B cell (primary cell): ENCODE measurements around the gene SP3. TPM values are rescaled to one million over a fixed set of nuclear protein-coding genes. Genes with fewer than 3 reads are reported as not detected.

Experiments
- ATAC-seq: fragments of 200-7000 bp; cut with Tn5 transposase; one replicate; pipeline ENCODE4 v1.10.0; 2021; ENCODE audit warnings: low read depth, mild to moderate bottlenecking, moderate number of reproducible peaks, moderate library complexity
- CTCF ChIA-PET: fragments of 350-600 bp; sonication (Branson Sonifier 250); formaldehyde crosslinking; loops from one replicate; lab custom pipeline; 2021; ENCODE audit warnings: antibody characterized with exemption, inconsistent platforms; lab: Charles Lee
- POLR2A ChIA-PET: fragments of 350-600 bp; sonication (Branson Sonifier 250); formaldehyde crosslinking; loops from one replicate; lab custom pipeline; 2021; ENCODE audit warnings: antibody characterized with exemption; lab: Charles Lee
- DNase-seq: peaks from one replicate; pipeline ENCODE4 v3.0.0; 2013
- H2AFZ ChIP-seq: 2 replicates; pipeline ENCODE4 v1.6.1; 2012; ENCODE audit warnings: mild to moderate bottlenecking, low read depth, low read length; ENCODE audit not compliant: insufficient read depth, poor library complexity, severe bottlenecking
- H3K27ac ChIP-seq, 2 donors: 1 replicate in 1 of 2; 2 replicates in 1 of 2; pipeline ENCODE4 v1.5.1; 2012 to 2013; ENCODE audit warnings: low read length in 2 of 2, mild to moderate bottlenecking in 2 of 2, moderate library complexity in 1 of 2
- H3K27me3 ChIP-seq, 4 experiments: fragments of 200-600 bp in 1 of 4; sonication (generic) in 1 of 4; replicated peaks in 1 of 4; 1 replicate in 2 of 4; 2 replicates in 2 of 4; pipeline versions ENCODE4 v1.6.1 to v1.7.0; 2013 to 2016; ENCODE audit warnings: low read length in 3 of 4, mild to moderate bottlenecking in 2 of 4, mixed read lengths in 1 of 4, moderate library complexity in 1 of 4; ENCODE audit not compliant: insufficient read depth in 4 of 4, control insufficient read depth in 3 of 4; ENCODE audit errors: control extremely low read depth in 1 of 4
- H3K36me3 ChIP-seq, 2 experiments: replicated peaks in 1 of 2; 1 replicate in 1 of 2; 2 replicates in 1 of 2; pipeline versions ENCODE4 v1.6.1 to v1.7.1; 2013; ENCODE audit warnings: low read length in 1 of 2; ENCODE audit not compliant: insufficient read depth in 2 of 2, control insufficient read depth in 1 of 2; ENCODE audit errors: control extremely low read depth in 1 of 2, extremely low read depth in 1 of 2
- H3K4me1 ChIP-seq, 2 donors: fragments of 200-600 bp in 1 of 2; sonication (generic) in 1 of 2; 1 replicate in 1 of 2; 2 replicates in 1 of 2; pipeline versions ENCODE4 v1.5.1 to v1.6.1; 2013 to 2017; ENCODE audit warnings: low read length in 2 of 2; ENCODE audit not compliant: control insufficient read depth in 2 of 2, insufficient read depth in 2 of 2
- H3K4me2 ChIP-seq: replicated peaks from 2 replicates; pipeline ENCODE3; 2012; ENCODE audit warnings: mild to moderate bottlenecking, low read depth, low read length; ENCODE audit not compliant: poor library complexity, severe bottlenecking
- H3K4me3 ChIP-seq, 5 experiments: fragments of 200-600 bp in 1 of 5; sonication (generic) in 1 of 5; 1 replicate in 3 of 5; 2 replicates in 2 of 5; pipeline versions ENCODE4 v1.5.1 to v1.7.0; 2011 to 2016; ENCODE audit warnings: low read length in 4 of 5, mild to moderate bottlenecking in 4 of 5, low read depth in 2 of 5, control low read depth in 1 of 5, moderate library complexity in 1 of 5; ENCODE audit not compliant: insufficient read depth in 1 of 5; ENCODE audit errors: control extremely low read depth in 1 of 5, extremely low read depth in 1 of 5
- H3K79me2 ChIP-seq: fragments of 200-600 bp; sonication (generic); one replicate; pipeline ENCODE4 v1.6.0; 2016; ENCODE audit warnings: low read length; ENCODE audit not compliant: control insufficient read depth, insufficient read depth
- H3K9ac ChIP-seq: fragments of 200-600 bp; sonication (generic); 2 replicates; pipeline ENCODE4 v1.6.1; 2017; ENCODE audit warnings: mild to moderate bottlenecking, low read length, moderate library complexity
- H3K9me3 ChIP-seq, 3 donors: one replicate each; pipeline versions ENCODE4 v1.6.1 to v1.7.1; 2013; ENCODE audit warnings: low read length in 2 of 3; ENCODE audit not compliant: control insufficient read depth in 2 of 3, insufficient read depth in 1 of 3; ENCODE audit errors: control extremely low read depth in 1 of 3
- H4K20me1 ChIP-seq: 2 replicates; pipeline ENCODE4 v1.6.0; 2012; ENCODE audit warnings: mild to moderate bottlenecking, low read length; ENCODE audit not compliant: insufficient read depth, control insufficient read depth, poor library complexity, severe bottlenecking
- H3K27ac Mint-ChIP-seq: one replicate; pipeline ENCODE4 v1.8.0; 2021; ENCODE audit warnings: mixed read lengths
- H3K27me3 Mint-ChIP-seq: one replicate; pipeline ENCODE4 v1.8.0; 2021; ENCODE audit warnings: mixed read lengths
- H3K4me1 Mint-ChIP-seq: one replicate; pipeline ENCODE4 v1.8.0; 2021; ENCODE audit warnings: mixed read lengths
- H3K4me3 Mint-ChIP-seq: one replicate; pipeline ENCODE4 v1.8.0; 2021; ENCODE audit warnings: mixed read lengths
- H3K9me3 Mint-ChIP-seq: one replicate; pipeline ENCODE4 v1.8.0; 2022; ENCODE audit warnings: mixed read lengths; ENCODE audit not compliant: insufficient read depth
- EZH2 ChIP-seq: IDR thresholded peaks from 2 replicates; pipeline ENCODE4 v1.6.1; 2012; ENCODE audit warnings: borderline replicate concordance, low read depth, mild to moderate bottlenecking, moderate library complexity, low read length; ENCODE audit not compliant: insufficient read depth, poor library complexity, severe bottlenecking
- WGBS: methylation state at CpG from one replicate; pipeline ENCODE4 v1.1.5; 2013; ENCODE audit warnings: missing lambda C conversion rate; ENCODE audit not compliant: insufficient coverage; 5-methylcytosine and 5-hydroxymethylcytosine counted together
- intact Hi-C: fragments of 100-400 bp; cut with micrococcal nuclease; formaldehyde crosslinking; loops from one replicate; pipeline ENCODE4 v1.10.0; 2022
- polyA plus RNA-seq: library from polyadenylated mRNA; depleted of rRNA; stranded (reverse); fragments of >200 nt; gene quantifications from 2 replicates; pipeline ENCODE4 v1.2.3, GENCODE V29; 2012
- total RNA-seq, 2 donors: library from RNA; stranded (reverse); fragments of 120-200 nt in 1 of 2; gene quantifications; 1 replicate in 1 of 2; 2 replicates in 1 of 2; pipeline versions ENCODE4 v1.2.3 to v1.2.4, GENCODE V29; 2013 to 2022
- TF ChIP-seq, protein P1 (sequence below): fragments of 200-600 bp; IDR thresholded peaks from one replicate; pipeline ENCODE4 v1.8.0; 2022; ENCODE audit warnings: antibody characterized with exemption, mild to moderate bottlenecking

SP3 gene
- total and polyA plus RNA-seq, 2 donors (not counting 1 experiment from before 2014, with no cell fraction given): 31.9 to 152 TPM

- CTCF ChIA-PET: interaction anchor here (0.6 kb wide), 1 partner anchor 18 kb away, joined by 4 read pairs; no protein-coding TSS in a partner anchor
- TF ChIP-seq, protein P1, sequence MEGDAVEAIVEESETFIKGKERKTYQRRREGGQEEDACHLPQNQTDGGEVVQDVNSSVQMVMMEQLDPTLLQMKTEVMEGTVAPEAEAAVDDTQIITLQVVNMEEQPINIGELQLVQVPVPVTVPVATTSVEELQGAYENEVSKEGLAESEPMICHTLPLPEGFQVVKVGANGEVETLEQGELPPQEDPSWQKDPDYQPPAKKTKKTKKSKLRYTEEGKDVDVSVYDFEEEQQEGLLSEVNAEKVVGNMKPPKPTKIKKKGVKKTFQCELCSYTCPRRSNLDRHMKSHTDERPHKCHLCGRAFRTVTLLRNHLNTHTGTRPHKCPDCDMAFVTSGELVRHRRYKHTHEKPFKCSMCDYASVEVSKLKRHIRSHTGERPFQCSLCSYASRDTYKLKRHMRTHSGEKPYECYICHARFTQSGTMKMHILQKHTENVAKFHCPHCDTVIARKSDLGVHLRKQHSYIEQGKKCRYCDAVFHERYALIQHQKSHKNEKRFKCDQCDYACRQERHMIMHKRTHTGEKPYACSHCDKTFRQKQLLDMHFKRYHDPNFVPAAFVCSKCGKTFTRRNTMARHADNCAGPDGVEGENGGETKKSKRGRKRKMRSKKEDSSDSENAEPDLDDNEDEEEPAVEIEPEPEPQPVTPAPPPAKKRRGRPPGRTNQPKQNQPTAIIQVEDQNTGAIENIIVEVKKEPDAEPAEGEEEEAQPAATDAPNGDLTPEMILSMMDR: no peak
- no peak for TF ChIP-seq EZH2
- Histone ChIP-seq H4K20me1 (no peaks in the 10 kb centered on the region), H3K4me3 (no peak overlapping the region), H2AFZ (no peak overlapping the region), H3K79me2 (no peaks in the 10 kb centered on the region), H3K9me3 (no peaks in the 10 kb centered on the region), H3K27me3 (no peaks in the 10 kb centered on the region), H3K9ac (no peak overlapping the region), H3K36me3 (no peaks in the 10 kb centered on the region), H3K27ac (no peak overlapping the region), H3K4me2 (no peak overlapping the region), H3K4me1 (peaks cover 5% of the 10 kb centered on the region in 2 donors)
- ATAC-seq: no peak
- no peak for DNase-seq
- Mint-ChIP-seq H3K27me3 (no peaks in the 10 kb centered on the region), H3K27ac (no peak overlapping the region), H3K4me3 (no peak overlapping the region), H3K9me3 (no peaks in the 10 kb centered on the region), H3K4me1 (peaks cover 9% of the 10 kb centered on the region)
- POLR2A ChIA-PET: no interaction called here
- WGBS: 72% methylated on average over 5 of the region's 9 CpGs
- intact Hi-C loops: no loop called here
Observed at GRCh38 chr2:173984866-173985604, 19.9 kb upstream of the SP3 start.

DNA sequence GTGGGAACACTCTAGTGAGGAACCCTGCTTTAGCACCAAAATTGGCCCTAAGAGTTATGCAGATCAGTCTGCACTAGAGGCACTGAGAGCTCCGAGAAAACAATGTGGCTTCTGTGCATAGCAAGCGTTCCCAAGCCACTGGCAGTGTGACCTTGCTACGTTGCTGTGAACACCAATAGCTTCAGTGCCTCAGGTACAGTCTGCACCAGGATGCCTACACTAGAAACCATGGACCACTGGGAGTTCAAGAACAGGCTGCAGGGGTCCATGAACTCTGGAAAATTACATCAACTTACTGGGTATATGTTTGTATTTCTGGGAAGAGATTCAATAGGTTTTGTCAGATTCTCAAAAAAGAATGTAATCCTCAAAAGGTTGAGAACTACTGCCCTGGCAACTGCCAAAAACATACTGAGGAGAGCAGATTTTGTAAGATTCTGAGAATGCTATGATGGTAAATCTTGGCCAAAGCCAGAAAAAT is 18.3 kb upstream of the SP3 start:
- ATAC-seq: no peak
- Histone ChIP-seq H3K79me2 (no peaks in the 10 kb centered on the region), H3K4me2 (no peak overlapping the region)

More for the DNA sequence above, 18.3 kb upstream of the SP3 start:
- DNase-seq: no peak
- Mint-ChIP-seq H3K4me1 (no peaks in the 10 kb centered on the region), H3K27me3 (no peaks in the 10 kb centered on the region), H3K27ac (no peak overlapping the region), H3K9me3 (no peaks in the 10 kb centered on the region), H3K4me3 (no peak overlapping the region)
- H3K27ac ChIP-seq: no peak overlapping the region
- H4K20me1 ChIP-seq: no peaks in the 10 kb centered on the region
- H3K36me3 ChIP-seq: no peaks in the 10 kb centered on the region
- H3K27me3 ChIP-seq: no peaks in the 10 kb centered on the region
- no peaks in the 10 kb centered on the region for H3K9me3 ChIP-seq
- no peaks in the 10 kb centered on the region for H3K4me1 ChIP-seq
- WGBS: 96% methylated on average over 3 of the region's 3 CpGs
- ChIA-PET CTCF (no interaction called here), POLR2A (no interaction called here)
- intact Hi-C loops: no loop called here
- no peak overlapping the region for H2AFZ ChIP-seq
- no peak for TF ChIP-seq EZH2
- TF ChIP-seq, protein P1: no peak
- no peak overlapping the region for H3K4me3 ChIP-seq
- H3K9ac ChIP-seq: no peak overlapping the region
